Measurements from ENCODE around the gene RBM4. TPM values are rescaled to one million over a fixed set of nuclear protein-coding genes. Genes with fewer than 3 reads are reported as not detected.

Gene RBM4
- total and polyA plus RNA-seq, 9 of the 15 experiments (the other 6 are each of a cell fraction or from before 2014, with no cell fraction given) = 81.6 to 233 (median 122) TPM

DNA sequence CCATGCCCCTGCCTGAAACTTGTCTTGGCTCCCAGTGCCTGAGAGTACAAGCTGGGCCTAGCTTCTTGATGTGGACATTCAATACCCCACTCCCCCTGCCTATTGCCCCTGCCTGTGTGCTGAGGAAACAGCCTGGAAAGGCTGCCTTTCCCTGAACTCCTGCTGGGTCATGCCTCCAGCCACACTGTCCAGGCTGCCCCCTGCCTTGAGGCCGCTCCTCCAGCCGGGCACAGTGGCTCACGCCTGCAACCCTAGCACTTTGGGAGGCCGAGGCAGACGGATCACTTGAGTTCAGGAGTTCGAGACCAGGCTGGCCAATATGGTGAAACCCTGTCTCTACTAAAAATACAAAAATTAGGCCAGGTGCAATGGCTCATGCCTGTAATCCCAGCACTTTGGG lies 35.4 kb upstream of the RBM4 start:
- H2AFZ ChIP-seq (ENCODE audit: low read depth, low read length) = no peak overlapping the region
- TF ChIP-seq SMAD3 (CRISPR knock-in tag; conservative IDR thresholded peaks at IDR 0.05) (no peak), POU5F1 (IDR thresholded peaks at IDR 0.05; ENCODE audit: borderline replicate concordance, low read depth, low read length, partially characterized antibody) (no peak), PPARD (CRISPR knock-in tag; IDR thresholded peaks at IDR 0.05) (no peak), POLR2A (conservative IDR thresholded peaks at IDR 0.05) (no peak)
- WGBS (ENCODE audit: insufficient coverage, low coverage, missing lambda C conversion rate) = 82% methylated on average over 5 of the region's 6 CpGs
- ATAC-seq (no peak), DNase-seq (ENCODE audit: extremely low read depth in 1 of 4, low spot score in 3 of 4) (no peak), FAIRE-seq (no peak)
- no peaks in the 10 kb centered on the region for H3K79me2 ChIP-seq (ENCODE audit: control insufficient read depth, insufficient read depth, low read length)
- ChIA-PET CTCF (ENCODE audit: low intra/inter-chr PET ratio) (no interaction called here), POLR2A (interaction anchor here (0.7 to 5.3 kb wide), 2 partner anchors 11 to 13 kb away, joined by 3 to 34 read pairs; partner anchors contain the start of gene RBM14)
- H3K27me3 ChIP-seq (ENCODE audit: control insufficient read depth in 2 of 2, insufficient read depth in 2 of 2, low read length in 2 of 2) = no peaks in the 10 kb centered on the region
- in situ Hi-C loops (cut with MboI) (no loop called here), intact Hi-C loops (cut with micrococcal nuclease) (no loop called here)
- H3K4me2 ChIP-seq (ENCODE audit: insufficient read depth, low read length) = no peak overlapping the region
- peaks cover 3 to 18% of the 10 kb centered on the region in 2 experiments; a peak in 4 of 5 replicates for H3K4me1 ChIP-seq (replicated peaks in 1 of 2; ENCODE audit: control insufficient read depth in 2 of 2, insufficient read depth in 2 of 2, low read length in 2 of 2)
- 0 out of 4 replicates have a peak overlapping the region, but pooled peaks of 1 of the 2 experiments have one; percentile 0 for H3K9ac ChIP-seq (ENCODE audit: insufficient read depth in 1 of 2, low read depth in 2 of 2, low read length in 2 of 2)
- no peak overlapping the region for H3K27ac ChIP-seq (ENCODE audit: extremely low read depth, low read depth, low read length)
- no peaks in the 10 kb centered on the region for H4K20me1 ChIP-seq (replicated peaks; ENCODE audit: control insufficient read depth, insufficient read depth, low read length)
- no TSS peak for BruUV-seq (replicated peaks)
- H3K9me1 ChIP-seq (ENCODE audit: control insufficient read depth, insufficient read depth, low read length) = no peaks in the 10 kb centered on the region
- H3K36me3 ChIP-seq (ENCODE audit: control insufficient read depth, insufficient read depth, low read length) = peaks cover 58% of the 10 kb centered on the region; the same call in 2 of the 3 replicates
- no peaks in the 10 kb centered on the region; the same call in 1 of the 2 replicates for H3K9me3 ChIP-seq (replicated peaks; ENCODE audit: control insufficient read depth, insufficient read depth, low read depth, low read length)
- H3K4me3 ChIP-seq = no peak overlapping the region

DNA sequence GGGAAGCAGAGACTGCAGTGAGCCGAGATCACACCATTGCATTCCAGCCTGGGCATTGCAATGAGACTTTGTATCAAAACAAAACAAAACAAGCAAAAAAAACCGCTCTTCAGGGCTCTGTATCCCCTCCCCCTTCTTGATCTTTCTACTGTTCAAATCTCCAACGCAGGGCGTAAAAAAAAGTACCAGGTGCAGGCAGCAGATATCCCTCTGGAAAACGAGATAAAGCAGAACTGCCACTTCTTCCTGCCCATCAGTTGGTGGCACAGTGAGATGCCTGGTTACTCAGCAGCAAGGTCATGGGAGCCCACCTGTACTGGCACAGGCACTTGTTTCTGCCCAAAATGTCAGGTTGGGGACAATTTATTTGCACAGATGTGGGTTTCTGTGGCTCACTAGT lies 34.3 kb upstream of the RBM4 start:
- Histone ChIP-seq H3K79me2 (ENCODE audit: control insufficient read depth, insufficient read depth, low read length) (no peaks in the 10 kb centered on the region), H3K9me3 (replicated peaks; ENCODE audit: control insufficient read depth, insufficient read depth, low read depth, low read length) (no peaks in the 10 kb centered on the region; the same call in 1 of the 2 replicates), H4K20me1 (replicated peaks; ENCODE audit: control insufficient read depth, insufficient read depth, low read length) (no peaks in the 10 kb centered on the region), H3K4me2 (ENCODE audit: insufficient read depth, low read length) (no peak overlapping the region), H3K36me3 (ENCODE audit: control insufficient read depth, insufficient read depth, low read length) (peaks cover 50% of the 10 kb centered on the region; the same call in 2 of the 3 replicates), H3K9ac (ENCODE audit: insufficient read depth in 1 of 2, low read depth in 2 of 2, low read length in 2 of 2) (no peak overlapping the region), H3K4me1 (replicated peaks in 1 of 2; ENCODE audit: control insufficient read depth in 2 of 2, insufficient read depth in 2 of 2, low read length in 2 of 2) (peaks cover 3 to 15% of the 10 kb centered on the region in 2 experiments; a peak in 4 of 5 replicates), H3K9me1 (ENCODE audit: control insufficient read depth, insufficient read depth, low read length) (no peaks in the 10 kb centered on the region), H3K4me3 (no peak overlapping the region), H3K27me3 (ENCODE audit: control insufficient read depth in 2 of 2, insufficient read depth in 2 of 2, low read length in 2 of 2) (no peaks in the 10 kb centered on the region), H2AFZ (ENCODE audit: low read depth, low read length) (no peak overlapping the region), H3K27ac (ENCODE audit: extremely low read depth, low read depth, low read length) (no peak overlapping the region)
- in situ Hi-C loops (cut with MboI) (no loop called here), intact Hi-C loops (cut with micrococcal nuclease) (no loop called here)
- ChIA-PET CTCF (ENCODE audit: low intra/inter-chr PET ratio) (no interaction called here), POLR2A (interaction anchor here (2.1 to 5.3 kb wide), 2 partner anchors 9 to 12 kb away, joined by 7 to 34 read pairs; partner anchors contain the start of gene RBM14)
- 17% methylated on average over 5 of the region's 5 CpGs for WGBS (ENCODE audit: insufficient coverage, low coverage, missing lambda C conversion rate)
- FAIRE-seq (no peak), ATAC-seq (no peak), DNase-seq (ENCODE audit: extremely low read depth in 1 of 4, low spot score in 3 of 4) (peak in 1 of 4 experiments; percentile 25)
- no TSS peak for BruUV-seq (replicated peaks)
- 0 out of 2 replicates have a peak, but pooled peaks have one; percentile 34 for TF ChIP-seq POLR2AphosphoS5 (IDR thresholded peaks at IDR 0.05; ENCODE audit: control insufficient read depth, insufficient read depth, low read depth, low read length)
- TF ChIP-seq, protein P1, sequence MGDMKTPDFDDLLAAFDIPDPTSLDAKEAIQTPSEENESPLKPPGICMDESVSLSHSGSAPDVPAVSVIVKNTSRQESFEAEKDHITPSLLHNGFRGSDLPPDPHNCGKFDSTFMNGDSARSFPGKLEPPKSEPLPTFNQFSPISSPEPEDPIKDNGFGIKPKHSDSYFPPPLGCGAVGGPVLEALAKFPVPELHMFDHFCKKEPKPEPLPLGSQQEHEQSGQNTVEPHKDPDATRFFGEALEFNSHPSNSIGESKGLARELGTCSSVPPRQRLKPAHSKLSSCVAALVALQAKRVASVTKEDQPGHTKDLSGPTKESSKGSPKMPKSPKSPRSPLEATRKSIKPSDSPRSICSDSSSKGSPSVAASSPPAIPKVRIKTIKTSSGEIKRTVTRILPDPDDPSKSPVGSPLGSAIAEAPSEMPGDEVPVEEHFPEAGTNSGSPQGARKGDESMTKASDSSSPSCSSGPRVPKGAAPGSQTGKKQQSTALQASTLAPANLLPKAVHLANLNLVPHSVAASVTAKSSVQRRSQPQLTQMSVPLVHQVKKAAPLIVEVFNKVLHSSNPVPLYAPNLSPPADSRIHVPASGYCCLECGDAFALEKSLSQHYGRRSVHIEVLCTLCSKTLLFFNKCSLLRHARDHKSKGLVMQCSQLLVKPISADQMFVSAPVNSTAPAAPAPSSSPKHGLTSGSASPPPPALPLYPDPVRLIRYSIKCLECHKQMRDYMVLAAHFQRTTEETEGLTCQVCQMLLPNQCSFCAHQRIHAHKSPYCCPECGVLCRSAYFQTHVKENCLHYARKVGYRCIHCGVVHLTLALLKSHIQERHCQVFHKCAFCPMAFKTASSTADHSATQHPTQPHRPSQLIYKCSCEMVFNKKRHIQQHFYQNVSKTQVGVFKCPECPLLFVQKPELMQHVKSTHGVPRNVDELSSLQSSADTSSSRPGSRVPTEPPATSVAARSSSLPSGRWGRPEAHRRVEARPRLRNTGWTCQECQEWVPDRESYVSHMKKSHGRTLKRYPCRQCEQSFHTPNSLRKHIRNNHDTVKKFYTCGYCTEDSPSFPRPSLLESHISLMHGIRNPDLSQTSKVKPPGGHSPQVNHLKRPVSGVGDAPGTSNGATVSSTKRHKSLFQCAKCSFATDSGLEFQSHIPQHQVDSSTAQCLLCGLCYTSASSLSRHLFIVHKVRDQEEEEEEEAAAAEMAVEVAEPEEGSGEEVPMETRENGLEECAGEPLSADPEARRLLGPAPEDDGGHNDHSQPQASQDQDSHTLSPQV (IDR thresholded peaks at IDR 0.05) = no peak
